ENCODE data around the gene PICALM. TPM values are rescaled to one million over a fixed set of nuclear protein-coding genes. Genes with fewer than 3 reads are reported as not detected.
"Not testable (repeated sequence)": the region's sequence is repeated elsewhere in the genome, so short reads cannot be mapped to it uniquely, and the experiment has no call there.

The PICALM gene
- total RNA-seq, 2 donors from 2014 or later = 97.8 to 132 TPM

GRCh38 chr11:85961130-85961529 is 107.8 kb downstream of the PICALM start:
- H3K4me3 ChIP-seq = no peak overlapping the region
- H3K36me3 ChIP-seq (replicated peaks in 1 of 2; ENCODE audit: insufficient read depth in 1 of 2, low read depth in 2 of 2) = peaks cover 0 to 10% of the 10 kb centered on the region in 2 donors
- intact Hi-C loops (cut with DNase I) = no loop called here
- TF ChIP-seq POLR2A (IDR thresholded peaks at IDR 0.05) = no peak
- TF ChIP-seq, protein P1, sequence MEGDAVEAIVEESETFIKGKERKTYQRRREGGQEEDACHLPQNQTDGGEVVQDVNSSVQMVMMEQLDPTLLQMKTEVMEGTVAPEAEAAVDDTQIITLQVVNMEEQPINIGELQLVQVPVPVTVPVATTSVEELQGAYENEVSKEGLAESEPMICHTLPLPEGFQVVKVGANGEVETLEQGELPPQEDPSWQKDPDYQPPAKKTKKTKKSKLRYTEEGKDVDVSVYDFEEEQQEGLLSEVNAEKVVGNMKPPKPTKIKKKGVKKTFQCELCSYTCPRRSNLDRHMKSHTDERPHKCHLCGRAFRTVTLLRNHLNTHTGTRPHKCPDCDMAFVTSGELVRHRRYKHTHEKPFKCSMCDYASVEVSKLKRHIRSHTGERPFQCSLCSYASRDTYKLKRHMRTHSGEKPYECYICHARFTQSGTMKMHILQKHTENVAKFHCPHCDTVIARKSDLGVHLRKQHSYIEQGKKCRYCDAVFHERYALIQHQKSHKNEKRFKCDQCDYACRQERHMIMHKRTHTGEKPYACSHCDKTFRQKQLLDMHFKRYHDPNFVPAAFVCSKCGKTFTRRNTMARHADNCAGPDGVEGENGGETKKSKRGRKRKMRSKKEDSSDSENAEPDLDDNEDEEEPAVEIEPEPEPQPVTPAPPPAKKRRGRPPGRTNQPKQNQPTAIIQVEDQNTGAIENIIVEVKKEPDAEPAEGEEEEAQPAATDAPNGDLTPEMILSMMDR (IDR thresholded peaks at IDR 0.05) = no peak
- H3K9me3 ChIP-seq = no peaks in the 10 kb centered on the region
- no peak for ATAC-seq
- 59 to 70% methylated on average over 6 of the region's 6 CpGs for WGBS, 2 donors
- DNase-seq = no peak
- H3K27ac ChIP-seq = no peak overlapping the region
- H3K4me1 ChIP-seq = no peaks in the 10 kb centered on the region
- H3K27me3 ChIP-seq = no peaks in the 10 kb centered on the region

- ATAC-seq = no peak
- intact Hi-C loops (cut with DNase I) = no loop called here
- WGBS, 2 donors = 69 to 75% methylated on average over 3 of the region's 3 CpGs
- Histone ChIP-seq H3K9me3 (no peaks in the 10 kb centered on the region), H3K4me3 (no peak overlapping the region), H3K36me3 (replicated peaks in 1 of 2; ENCODE audit: insufficient read depth in 1 of 2, low read depth in 2 of 2) (peaks cover 0 to 10% of the 10 kb centered on the region in 2 donors), H3K27me3 (no peaks in the 10 kb centered on the region), H3K4me1 (no peaks in the 10 kb centered on the region), H3K27ac (no peak overlapping the region)
- no peak for TF ChIP-seq POLR2A (IDR thresholded peaks at IDR 0.05)
- TF ChIP-seq, protein P1 (IDR thresholded peaks at IDR 0.05) = no peak
- no peak for DNase-seq
Observed at GRCh38 chr11:85960678-85961077, 108.2 kb downstream of the PICALM start.

- Histone ChIP-seq H3K36me3 (replicated peaks in 1 of 2; ENCODE audit: insufficient read depth in 1 of 2, low read depth in 2 of 2) (peaks cover 0 to 7% of the 10 kb centered on the region in 2 donors), H3K27me3 (no peaks in the 10 kb centered on the region), H3K4me3 (no peak overlapping the region), H3K9me3 (no peaks in the 10 kb centered on the region), H3K27ac (no peak overlapping the region), H3K4me1 (no peaks in the 10 kb centered on the region)
- DNase-seq = no peak
- TF ChIP-seq, protein P1 (IDR thresholded peaks at IDR 0.05) = no peak
- no peak for TF ChIP-seq POLR2A (IDR thresholded peaks at IDR 0.05)
- ATAC-seq = no peak
- intact Hi-C loops (cut with DNase I) = no loop called here
- WGBS, 2 donors = 88 to 89% methylated on average over 1 of the region's 1 CpG
Observed at GRCh38 chr11:85955531-85955930, 113.4 kb downstream of the PICALM start.

GRCh38 chr11:85953491-85954143 is 115.3 kb downstream of the PICALM start:
- ATAC-seq = no peak
- H3K27ac ChIP-seq = no peak overlapping the region
- H3K27me3 ChIP-seq = no peaks in the 10 kb centered on the region
- peaks cover 3% of the 10 kb centered on the region for H3K4me1 ChIP-seq
- intact Hi-C loops (cut with DNase I) = no loop called here
- H3K9me3 ChIP-seq = no peaks in the 10 kb centered on the region
- H3K36me3 ChIP-seq (replicated peaks in 1 of 2; ENCODE audit: insufficient read depth in 1 of 2, low read depth in 2 of 2) = peaks cover 0 to 7% of the 10 kb centered on the region in 2 donors
- no peak overlapping the region for H3K4me3 ChIP-seq
- TF ChIP-seq, protein P1 (IDR thresholded peaks at IDR 0.05) = no peak
- no peak for TF ChIP-seq POLR2A (IDR thresholded peaks at IDR 0.05)
- 37 to 75% methylated on average over 2 of the region's 2 CpGs for WGBS, 2 donors
- DNase-seq = no peak

DNA sequence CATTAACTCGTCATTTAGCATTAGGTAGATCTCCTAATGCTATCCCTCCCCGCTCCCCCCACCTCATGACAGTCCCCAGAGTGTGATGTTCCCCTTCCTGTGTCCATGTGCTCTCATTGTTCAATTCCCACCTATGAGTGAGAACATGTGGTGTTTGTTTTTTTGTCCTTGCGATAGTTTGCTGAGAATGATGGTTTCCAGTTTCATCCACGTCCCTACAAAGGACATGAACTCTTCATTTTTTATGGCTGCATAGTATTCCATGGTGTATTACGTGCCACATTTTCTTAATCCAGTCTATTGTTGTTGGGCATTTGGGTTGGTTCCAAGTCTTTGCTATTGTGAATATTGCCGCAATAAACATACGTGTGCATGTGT is 116.8 kb downstream of the PICALM start:
- 83 to 94% methylated on average over 7 of the region's 7 CpGs for WGBS, 2 donors
- H3K4me1 ChIP-seq = peaks cover 12% of the 10 kb centered on the region
- H3K4me3 ChIP-seq; DNase-seq; ATAC-seq; H3K36me3 ChIP-seq (replicated peaks in 1 of 2; ENCODE audit: insufficient read depth in 1 of 2, low read depth in 2 of 2); H3K27me3 ChIP-seq; intact Hi-C loops (cut with DNase I); H3K27ac ChIP-seq; H3K9me3 ChIP-seq: not testable (repeated sequence)
